Left ventricle myocardium inferior (tissue), 1 donor: ENCODE measurements around the gene GATA1. TPM values are rescaled to one million over a fixed set of nuclear protein-coding genes. Genes with fewer than 3 reads are reported as not detected.

ENCODE experiments used
- DNase-seq: peaks from one replicate; pipeline ENCODE4 v3.0.0-alpha.2; 2020
- H3K27ac ChIP-seq: fragments of 200-600 bp; replicated peaks from 2 replicates; pipeline ENCODE4 v1.8.0; 2021
- H3K27me3 ChIP-seq: fragments of 200-600 bp; 2 replicates; pipeline ENCODE4 v1.8.0; 2021; ENCODE audit warnings: low read depth
- H3K36me3 ChIP-seq: fragments of 200-600 bp; 2 replicates; pipeline ENCODE4 v1.8.0; 2021
- H3K4me1 ChIP-seq: fragments of 200-600 bp; 2 replicates; pipeline ENCODE4 v1.8.0; 2021
- H3K4me3 ChIP-seq: fragments of 200-600 bp; 2 replicates; pipeline ENCODE4 v1.8.0; 2021; ENCODE audit warnings: mild to moderate bottlenecking, moderate library complexity
- H3K9me3 ChIP-seq: fragments of 200-600 bp; replicated peaks from 2 replicates; pipeline ENCODE4 v1.8.0; 2021
- CTCF ChIP-seq: fragments of 200-600 bp; IDR thresholded peaks from 2 replicates; pipeline ENCODE4 v1.8.0; 2021; ENCODE audit warnings: antibody characterized with exemption, mild to moderate bottlenecking, borderline replicate concordance
- intact Hi-C: fragments of 100-400 bp; cut with micrococcal nuclease; formaldehyde crosslinking; loops from one replicate; pipeline ENCODE4 v1.11.0; 2022
- total RNA-seq: library from RNA; stranded (reverse); fragmentation: NEBNext Ultra II Directional; extraction: Animal tissue kit (Norgen Biotek cat#: 25700); gene quantifications from one replicate; pipeline ENCODE4 v1.2.1, GENCODE V29; 2021
- donor health status: DM: no; HTN: yes; CAD: no; lungs with severe emphysema.

GATA1 gene
- total RNA-seq, 1 donor from 2014 or later: not detected

- Histone ChIP-seq H3K27ac (no peak overlapping the region), H3K27me3 (no peaks in the 10 kb centered on the region), H3K9me3 (no peaks in the 10 kb centered on the region), H3K4me3 (no peak overlapping the region), H3K4me1 (no peaks in the 10 kb centered on the region), H3K36me3 (no peaks in the 10 kb centered on the region)
- intact Hi-C loops: no loop called here
- DNase-seq: no peak
- TF ChIP-seq CTCF: no peak
These were observed 32.6 kb upstream of the GATA1 start for GRCh38 chrX:48753708-48754228.

- intact Hi-C loops: no loop called here
These were observed 32.2 kb upstream of the GATA1 start for GRCh38 chrX:48754238-48754637.

GRCh38 chrX:48761674-48762471 lies 24.5 kb upstream of the GATA1 start, which contains the start of gene GLOD5:
TSS of gene GLOD5 (plus strand) at chrX:48761747. CDS start at chrX:48761791, 44 bp downstream.
- no peak within 1 kb of the TSS for H3K27ac ChIP-seq
- TF ChIP-seq CTCF: peak; percentile 13
- no peak within 1 kb of the TSS for H3K4me3 ChIP-seq
- no peaks in the 10 kb centered on the region for H3K27me3 ChIP-seq
- H3K36me3 ChIP-seq: no peaks in the 10 kb centered on the region
- intact Hi-C loops: no loop called here
- H3K4me1 ChIP-seq: no peaks in the 10 kb centered on the region
- H3K9me3 ChIP-seq: no peaks in the 10 kb centered on the region
- no peak for DNase-seq

More at GRCh38 chrX:48754238-48754637, 32.2 kb upstream of the GATA1 start:
- TF ChIP-seq CTCF: no peak
- no peak overlapping the region for H3K27ac ChIP-seq
- no peaks in the 10 kb centered on the region for H3K36me3 ChIP-seq
- no peak for DNase-seq
- no peaks in the 10 kb centered on the region for H3K9me3 ChIP-seq
- H3K4me3 ChIP-seq: no peak overlapping the region
- no peaks in the 10 kb centered on the region for H3K27me3 ChIP-seq
- H3K4me1 ChIP-seq: no peaks in the 10 kb centered on the region

GRCh38 chrX:48769230-48769629 lies 17.2 kb upstream of the GATA1 start:
- H3K4me1 ChIP-seq: no peaks in the 10 kb centered on the region
- H3K9me3 ChIP-seq: no peaks in the 10 kb centered on the region
- no peaks in the 10 kb centered on the region for H3K27me3 ChIP-seq
- H3K4me3 ChIP-seq: no peak overlapping the region
- intact Hi-C loops: no loop called here
- no peaks in the 10 kb centered on the region for H3K36me3 ChIP-seq
- H3K27ac ChIP-seq: no peak overlapping the region
- no peak for DNase-seq
- no peak for TF ChIP-seq CTCF

GRCh38 chrX:48770296-48770695 lies 16.1 kb upstream of the GATA1 start:
- Histone ChIP-seq H3K4me3 (no peak overlapping the region), H3K4me1 (no peaks in the 10 kb centered on the region), H3K36me3 (no peaks in the 10 kb centered on the region), H3K27ac (no peak overlapping the region), H3K27me3 (no peaks in the 10 kb centered on the region), H3K9me3 (no peaks in the 10 kb centered on the region)
- intact Hi-C loops: no loop called here
- DNase-seq: no peak
- TF ChIP-seq CTCF: no peak
